Right lobe of liver (tissue), 4 donors: Measurements from ENCODE around the gene JMY.

Source experiments
- CTCF ChIP-seq, 4 donors: fragments of 200-600 bp in 3 of 4; fragments of 450-650 bp in 1 of 4; IDR thresholded peaks; one replicate each; pipeline versions ENCODE4 v1.5.1 to v1.8.0; 2016 to 2022; ENCODE audit warnings: antibody characterized with exemption in 4 of 4, mild to moderate bottlenecking in 2 of 4
- POLR2A ChIP-seq: fragments of 450-650 bp; IDR thresholded peaks from one replicate; pipeline ENCODE4 v1.6.1; 2017; ENCODE audit warnings: antibody characterized with exemption, mild to moderate bottlenecking
- donor health status: DM: no; HTN: no; CAD: no.
- donor health status: DM: no; HTN: no; CAD: no.
- donor health status: DM: no; HTN: yes; CAD: no.

- TF ChIP-seq POLR2A: no peak
- no peak for TF ChIP-seq CTCF (IDR thresholded peaks at IDR 0.05)
Observed at GRCh38 chr5:79224286-79224984, 11.5 kb upstream of the JMY start.
